Liver (tissue), 3 donors: ENCODE data around the gene TXNRD2.

ENCODE experiments used
- CTCF ChIP-seq: fragments of 150-350 bp; IDR thresholded peaks from 2 replicates; pipeline ENCODE4 v1.5.1; 2017; ENCODE audit warnings: improper control_type of control experiment, low read depth, low read length; ENCODE audit not compliant: missing input control
- GABPA ChIP-seq, 2 donors: IDR thresholded peaks in 1 of 2; conservative IDR thresholded peaks in 1 of 2; 2 replicates each; pipeline ENCODE4 v1.6.1; 2016; ENCODE audit warnings: antibody characterized with exemption in 2 of 2, mild to moderate bottlenecking in 1 of 2, moderate library complexity in 1 of 2
- HNF4G ChIP-seq: IDR thresholded peaks from 2 replicates; pipeline ENCODE4 v1.6.1; 2016; ENCODE audit warnings: antibody characterized with exemption
- JUND ChIP-seq, 2 donors: IDR thresholded peaks; 2 replicates each; pipeline ENCODE4 v1.6.1; 2016; ENCODE audit warnings: antibody characterized with exemption in 2 of 2
- NR2F2 ChIP-seq: IDR thresholded peaks from 2 replicates; pipeline ENCODE4 v1.6.1; 2016; ENCODE audit warnings: antibody characterized with exemption
- RAD21 ChIP-seq, 2 donors: IDR thresholded peaks; 2 replicates each; pipeline ENCODE4 v1.6.1; 2016; ENCODE audit warnings: antibody characterized with exemption in 2 of 2, mild to moderate bottlenecking in 2 of 2
- REST ChIP-seq: IDR thresholded peaks from 2 replicates; pipeline ENCODE4 v1.6.1; 2016; ENCODE audit warnings: antibody characterized with exemption, mild to moderate bottlenecking
- RXRA ChIP-seq, 2 donors: IDR thresholded peaks; 2 replicates each; pipeline ENCODE4 v1.6.1; 2017 to 2018; ENCODE audit warnings: antibody characterized with exemption in 2 of 2, mild to moderate bottlenecking in 1 of 2
- SP1 ChIP-seq: IDR thresholded peaks from 2 replicates; pipeline ENCODE4 v1.6.1; 2018; ENCODE audit warnings: antibody characterized with exemption, mild to moderate bottlenecking
- TAF1 ChIP-seq: conservative IDR thresholded peaks from 2 replicates; pipeline ENCODE4 v1.6.1; 2016; ENCODE audit warnings: antibody characterized with exemption, mild to moderate bottlenecking
- YY1 ChIP-seq: IDR thresholded peaks from 2 replicates; pipeline ENCODE4 v1.6.1; 2016; ENCODE audit warnings: antibody characterized with exemption, mild to moderate bottlenecking
- ZBTB33 ChIP-seq: IDR thresholded peaks from 2 replicates; pipeline ENCODE4 v1.6.1; 2016; ENCODE audit warnings: antibody characterized with exemption
- TF ChIP-seq, protein P1 (sequence below): IDR thresholded peaks from 2 replicates; pipeline ENCODE4 v1.6.1; 2016; ENCODE audit warnings: antibody characterized with exemption
- donor health status: healthy.
- donor health status: healthy.

GRCh38 chr22:19916941-19917340, 24.7 kb downstream of the TXNRD2 start:
- no peak for TF ChIP-seq CTCF
- TF ChIP-seq TAF1, result no peak
- TF ChIP-seq JUND (IDR thresholded peaks at IDR 0.05), result no peak
- TF ChIP-seq, protein P1, sequence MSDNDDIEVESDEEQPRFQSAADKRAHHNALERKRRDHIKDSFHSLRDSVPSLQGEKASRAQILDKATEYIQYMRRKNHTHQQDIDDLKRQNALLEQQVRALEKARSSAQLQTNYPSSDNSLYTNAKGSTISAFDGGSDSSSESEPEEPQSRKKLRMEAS, result no peak
- TF ChIP-seq NR2F2, result no peak
- no peak for TF ChIP-seq GABPA (IDR thresholded peaks at IDR 0.05 in 1 of 2, conservative IDR thresholded peaks at IDR 0.05 in 1 of 2)
- no peak for TF ChIP-seq ZBTB33
- no peak for TF ChIP-seq YY1
- no peak for TF ChIP-seq REST
- TF ChIP-seq SP1, result no peak
- TF ChIP-seq HNF4G, result no peak
- no peak for TF ChIP-seq RXRA (IDR thresholded peaks at IDR 0.05)
- no peak for TF ChIP-seq RAD21 (IDR thresholded peaks at IDR 0.05)
